ENCODE data around the gene TRPM3.

The TRPM3 gene

GRCh38 chr9:70517926-70518610 is 603.4 kb downstream of the TRPM3 start:
- DNase-seq (ENCODE audit: low read depth in 2 of 2): no peak

- no peak for DNase-seq (ENCODE audit: low read depth in 2 of 2)
Measured at GRCh38 chr9:70514273-70514672, 607.1 kb downstream of the TRPM3 start.

- DNase-seq (ENCODE audit: low read depth in 2 of 2): no peak
Measured at GRCh38 chr9:70511858-70512257, 609.6 kb downstream of the TRPM3 start.

GRCh38 chr9:70510157-70510770 is 611.2 kb downstream of the TRPM3 start:
- DNase-seq (ENCODE audit: low read depth in 2 of 2): peak; percentile 20 to 34

- no peak for DNase-seq (ENCODE audit: low read depth in 2 of 2)
Measured at GRCh38 chr9:70506159-70506558, 615.3 kb downstream of the TRPM3 start.

GRCh38 chr9:70504834-70505233 is 616.6 kb downstream of the TRPM3 start:
- DNase-seq (ENCODE audit: low read depth in 2 of 2): no peak

GRCh38 chr9:70502690-70503089 is 618.7 kb downstream of the TRPM3 start:
- no peak for DNase-seq (ENCODE audit: low read depth in 2 of 2)

GRCh38 chr9:70500793-70501192 is 620.6 kb downstream of the TRPM3 start:
- DNase-seq (ENCODE audit: low read depth in 2 of 2): no peak

- no peak for DNase-seq (ENCODE audit: low read depth in 2 of 2)
Measured at GRCh38 chr9:70499621-70500020, 621.8 kb downstream of the TRPM3 start.

- DNase-seq (ENCODE audit: low read depth in 2 of 2): no peak
Measured at GRCh38 chr9:70498866-70499265, 622.6 kb downstream of the TRPM3 start.

- no peak for DNase-seq (ENCODE audit: low read depth in 2 of 2)
Measured at GRCh38 chr9:70496244-70496643, 625.2 kb downstream of the TRPM3 start.

GRCh38 chr9:70495514-70495913 is 625.9 kb downstream of the TRPM3 start:
- no peak for DNase-seq (ENCODE audit: low read depth in 2 of 2)

- no peak for DNase-seq (ENCODE audit: low read depth in 2 of 2)
Measured at GRCh38 chr9:70494221-70494620, 627.2 kb downstream of the TRPM3 start.

GRCh38 chr9:70493029-70493428 is 628.4 kb downstream of the TRPM3 start:
- no peak for DNase-seq (ENCODE audit: low read depth in 2 of 2)

- DNase-seq (ENCODE audit: low read depth in 2 of 2): no peak
Measured at GRCh38 chr9:70492319-70492777, 629.1 kb downstream of the TRPM3 start.

- no peak for DNase-seq (ENCODE audit: low read depth in 2 of 2)
Measured at GRCh38 chr9:70491426-70492318, 629.7 kb downstream of the TRPM3 start.

GRCh38 chr9:70490478-70490877 is 630.9 kb downstream of the TRPM3 start:
- DNase-seq (ENCODE audit: low read depth in 2 of 2): no peak

- no peak for DNase-seq (ENCODE audit: low read depth in 2 of 2)
Measured at GRCh38 chr9:70488793-70489105, 632.7 kb downstream of the TRPM3 start.

- no peak for DNase-seq (ENCODE audit: low read depth in 2 of 2)
Measured at GRCh38 chr9:70488098-70488792, 633.2 kb downstream of the TRPM3 start.

- no peak for DNase-seq (ENCODE audit: low read depth in 2 of 2)
Measured at GRCh38 chr9:70486127-70486526, 635.3 kb downstream of the TRPM3 start.

- no peak for DNase-seq (ENCODE audit: low read depth in 2 of 2)
Measured at GRCh38 chr9:70485273-70485858, 636.1 kb downstream of the TRPM3 start.
